AG09319 (cell line): ENCODE measurements around the gene KRT8.
A peak's percentile ranks its signal among the peaks of the same experiment; 100 is the strongest.

Experiments used
- DNase-seq: peaks from one replicate; pipeline ENCODE4 v3.0.0-alpha.2; 2010; ENCODE audit warnings: low read depth; ENCODE audit errors: extremely low read depth
- TF ChIP-seq, protein P1 (sequence below): IDR thresholded peaks from 2 replicates; pipeline ENCODE4 v1.5.1; 2011; ENCODE audit warnings: low read depth, mild to moderate bottlenecking, inconsistent platforms, low read length, moderate library complexity

KRT8 gene

DNA sequence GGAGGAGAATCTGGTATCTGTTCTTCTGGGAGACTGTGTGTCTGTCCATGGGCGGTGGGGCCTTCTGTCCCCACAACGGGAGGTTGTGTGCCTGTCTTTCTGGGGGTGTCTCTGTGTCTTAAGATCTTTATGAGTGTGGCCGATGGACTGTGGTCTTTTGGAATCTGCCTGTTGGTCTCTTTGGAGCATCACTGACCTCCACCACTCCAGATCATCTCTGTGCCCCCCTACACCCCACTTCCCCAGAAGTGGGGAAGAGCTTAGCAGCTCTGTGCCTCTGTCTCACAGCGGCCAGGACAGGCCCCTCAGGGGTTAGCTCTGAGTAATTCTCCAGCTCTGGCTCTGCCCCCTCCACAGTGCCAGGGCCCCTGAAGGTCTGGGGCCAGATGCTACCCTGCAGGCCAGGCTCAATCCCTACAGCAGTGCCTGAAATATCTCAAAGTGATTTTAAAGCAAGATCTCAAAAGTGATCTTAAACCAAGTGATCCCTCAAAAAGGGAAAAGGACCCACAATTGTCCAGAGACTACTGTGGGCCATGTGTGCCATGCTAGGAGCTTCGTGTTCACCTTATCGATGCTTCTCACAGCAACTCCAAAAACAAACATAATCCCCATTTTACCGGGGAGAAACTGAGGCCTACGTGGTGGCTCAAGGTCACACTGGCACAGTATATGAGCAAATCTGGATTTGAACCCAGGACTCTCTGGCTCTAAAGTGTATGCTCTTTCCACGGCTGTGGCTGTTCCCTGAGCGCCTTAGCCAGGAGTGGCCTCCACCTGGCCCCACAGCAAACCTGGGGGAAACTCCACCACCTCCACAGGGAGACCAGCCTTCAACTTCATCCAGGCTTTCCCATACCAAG, 30.1 kb downstream of the KRT8 start:
- TF ChIP-seq, protein P1, sequence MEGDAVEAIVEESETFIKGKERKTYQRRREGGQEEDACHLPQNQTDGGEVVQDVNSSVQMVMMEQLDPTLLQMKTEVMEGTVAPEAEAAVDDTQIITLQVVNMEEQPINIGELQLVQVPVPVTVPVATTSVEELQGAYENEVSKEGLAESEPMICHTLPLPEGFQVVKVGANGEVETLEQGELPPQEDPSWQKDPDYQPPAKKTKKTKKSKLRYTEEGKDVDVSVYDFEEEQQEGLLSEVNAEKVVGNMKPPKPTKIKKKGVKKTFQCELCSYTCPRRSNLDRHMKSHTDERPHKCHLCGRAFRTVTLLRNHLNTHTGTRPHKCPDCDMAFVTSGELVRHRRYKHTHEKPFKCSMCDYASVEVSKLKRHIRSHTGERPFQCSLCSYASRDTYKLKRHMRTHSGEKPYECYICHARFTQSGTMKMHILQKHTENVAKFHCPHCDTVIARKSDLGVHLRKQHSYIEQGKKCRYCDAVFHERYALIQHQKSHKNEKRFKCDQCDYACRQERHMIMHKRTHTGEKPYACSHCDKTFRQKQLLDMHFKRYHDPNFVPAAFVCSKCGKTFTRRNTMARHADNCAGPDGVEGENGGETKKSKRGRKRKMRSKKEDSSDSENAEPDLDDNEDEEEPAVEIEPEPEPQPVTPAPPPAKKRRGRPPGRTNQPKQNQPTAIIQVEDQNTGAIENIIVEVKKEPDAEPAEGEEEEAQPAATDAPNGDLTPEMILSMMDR, result no peak
- DNase-seq, result no peak

DNA sequence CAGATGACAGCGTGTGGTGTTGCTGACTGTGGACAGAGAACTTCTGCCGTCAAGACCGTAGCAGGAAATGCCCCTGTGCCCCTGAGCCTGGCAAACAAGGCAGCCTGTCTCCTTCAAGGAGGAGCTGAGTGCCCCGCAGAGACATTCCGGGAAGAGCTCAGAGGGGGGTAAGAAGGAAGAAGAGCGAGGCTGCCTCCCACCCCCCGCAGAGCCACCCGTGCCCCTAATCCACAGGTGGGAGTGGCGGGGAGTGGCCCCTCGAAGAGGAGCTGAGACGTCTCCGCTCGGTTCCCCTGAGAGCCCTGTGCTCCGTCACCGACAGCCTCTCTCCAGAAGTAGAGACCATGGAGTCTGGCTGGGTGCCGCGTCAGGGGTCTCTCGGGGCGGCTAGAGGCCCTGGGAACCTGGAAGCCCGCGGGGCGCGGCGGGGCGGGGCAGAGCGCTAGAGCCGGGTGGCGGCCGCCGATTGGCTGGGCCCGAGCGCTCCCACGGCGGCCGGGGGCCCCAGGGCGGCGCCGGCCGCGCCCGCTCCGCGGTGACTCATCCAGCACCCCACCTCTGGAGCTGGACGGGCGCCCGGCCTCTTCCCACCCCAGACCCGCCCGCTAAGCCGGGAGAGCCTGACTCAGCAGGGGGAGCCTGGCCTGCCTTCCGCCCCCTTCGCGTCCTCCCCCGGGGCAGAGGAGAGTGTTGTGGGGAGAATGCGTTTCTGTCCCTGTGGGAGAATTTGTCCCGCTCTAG, 30.9 kb downstream of the KRT8 start:
- TF ChIP-seq, protein P1, result no peak
- DNase-seq, result peak; percentile 78

DNA sequence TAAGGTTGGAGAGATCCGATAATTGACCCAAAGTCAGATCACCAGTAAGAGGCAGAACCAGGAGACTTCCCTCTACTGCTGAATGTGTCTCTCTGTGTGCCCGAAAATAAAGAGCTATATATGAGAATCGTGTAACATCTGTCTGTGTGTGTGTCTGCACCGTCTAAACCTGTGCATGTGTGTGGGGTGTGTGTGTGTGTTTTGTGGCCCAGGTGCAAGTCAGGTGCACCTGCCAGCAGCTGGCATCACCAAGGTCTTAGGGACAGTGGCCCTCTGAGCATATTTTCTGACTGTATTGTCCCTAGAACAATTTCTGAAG, 31.4 kb downstream of the KRT8 start:
- DNase-seq, result no peak
- TF ChIP-seq, protein P1, result no peak

DNA sequence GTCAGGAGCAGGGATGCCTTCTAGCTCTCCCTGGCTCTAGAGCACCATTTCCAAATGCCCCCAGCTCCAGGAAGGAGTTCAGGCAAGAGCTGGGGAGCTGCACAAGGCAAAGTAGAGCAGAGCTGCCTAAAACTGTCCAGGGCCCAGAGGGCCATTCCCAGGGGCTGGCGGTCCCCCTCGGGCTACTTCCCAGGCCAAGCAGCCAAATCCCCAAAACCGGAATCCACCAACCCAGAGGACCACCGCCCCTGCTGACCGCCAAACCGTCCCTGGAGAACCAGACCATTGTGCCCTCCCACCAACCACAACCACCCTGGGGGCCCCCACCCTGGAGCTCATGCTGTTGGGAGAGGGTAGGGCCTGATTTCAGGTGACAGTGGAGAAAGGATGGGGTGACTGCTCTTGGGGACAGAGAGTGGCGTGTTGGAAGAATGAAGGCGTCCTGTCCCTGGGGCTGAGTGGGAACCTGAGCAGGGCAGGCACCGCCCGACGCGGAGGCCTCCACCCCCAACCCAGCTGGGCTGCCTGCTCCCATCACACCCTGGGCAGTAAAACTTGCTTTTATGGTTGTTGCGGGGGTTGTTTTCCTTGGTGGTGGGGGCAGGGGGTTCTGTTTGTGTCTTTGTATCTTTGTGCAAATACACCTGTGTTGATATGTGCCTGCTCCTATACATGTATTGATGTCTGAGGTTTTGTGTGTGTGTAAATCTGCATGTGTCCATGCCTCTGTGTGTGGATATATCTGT, 32.1 kb downstream of the KRT8 start:
- no peak for DNase-seq

DNA sequence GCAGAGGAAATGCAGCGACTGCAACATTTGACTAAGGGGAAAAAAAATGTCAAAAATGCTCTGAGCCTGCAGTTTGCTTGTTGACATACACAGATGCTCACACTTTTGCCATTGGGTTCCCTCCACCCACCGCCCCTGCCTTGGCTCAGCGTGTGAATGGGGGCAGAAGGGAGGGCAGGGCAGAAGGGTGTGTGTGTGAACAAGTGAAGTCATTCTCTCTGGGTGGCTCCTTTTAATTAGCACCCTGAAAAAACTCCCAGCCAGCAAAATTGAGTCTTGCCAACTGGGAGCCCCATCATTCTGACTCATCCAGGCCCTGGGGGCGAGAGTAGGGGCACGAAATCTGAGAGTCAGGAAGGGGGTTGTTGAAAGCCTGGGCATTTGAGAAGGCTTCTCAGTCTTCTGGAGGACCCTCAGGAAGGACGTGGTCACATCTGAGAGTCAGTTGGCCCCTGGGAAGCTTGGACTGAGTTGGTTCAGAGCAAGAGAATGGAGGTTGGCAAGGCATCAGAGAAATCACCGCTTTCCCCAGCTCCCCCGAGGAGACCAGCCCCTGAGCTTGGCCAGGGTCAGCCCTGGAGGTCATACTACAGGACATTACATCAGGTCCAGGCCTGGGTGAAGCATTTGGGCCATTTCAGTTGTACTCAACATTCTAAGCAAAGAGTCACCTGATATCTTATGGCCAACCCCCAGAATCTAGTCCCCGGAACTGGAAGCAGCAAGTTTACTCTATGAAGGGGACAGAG, 33.4 kb downstream of the KRT8 start:
- DNase-seq, result peak; percentile 45

More for the DNA sequence above, 32.1 kb downstream of the KRT8 start:
- TF ChIP-seq, protein P1, result no peak

More for the DNA sequence above, 33.4 kb downstream of the KRT8 start:
- TF ChIP-seq, protein P1, result no peak
